ENCODE results near the gene LRRIQ1.

- TF ChIP-seq POLR2A (IDR thresholded peaks at IDR 0.05; ENCODE audit: low read length) (no peak), GATA1 (IDR thresholded peaks at IDR 0.05; ENCODE audit: low read depth, low read length) (no peak)
Measured at GRCh38 chr12:85280165-85280983, 244.2 kb downstream of the LRRIQ1 start, which contains the start of gene ALX1.
